Lower lobe of right lung (tissue), 2 donors: Measurements from ENCODE around the gene GLYR1. TPM values are rescaled to one million over a fixed set of nuclear protein-coding genes. Genes with fewer than 3 reads are reported as not detected.
"Not testable (repeated sequence)": the region's sequence is repeated elsewhere in the genome, so short reads cannot be mapped to it uniquely, and the experiment has no call there.

ENCODE experiments used
- ATAC-seq, 2 donors: fragments of 200-7000 bp; cut with Tn5 transposase; one replicate each; pipeline ENCODE4 v1.9.1; 2020 to 2022; ENCODE audit warnings: mild to moderate bottlenecking in 2 of 2, moderate library complexity in 2 of 2
- DNase-seq: peaks from one replicate; pipeline ENCODE4 v3.0.0-alpha.2; 2020
- H3K27ac ChIP-seq: fragments of 200-600 bp; one replicate; pipeline ENCODE4 v1.8.0; 2022
- H3K27me3 ChIP-seq: fragments of 200-600 bp; one replicate; pipeline ENCODE4 v1.8.0; 2022; ENCODE audit warnings: low read depth
- H3K36me3 ChIP-seq: fragments of 200-600 bp; one replicate; pipeline ENCODE4 v1.8.0; 2022; ENCODE audit warnings: mild to moderate bottlenecking
- H3K4me1 ChIP-seq: fragments of 200-600 bp; one replicate; pipeline ENCODE4 v1.8.0; 2022
- H3K4me3 ChIP-seq: fragments of 200-600 bp; one replicate; pipeline ENCODE4 v1.8.0; 2022; ENCODE audit warnings: mild to moderate bottlenecking
- H3K9me3 ChIP-seq: fragments of 200-600 bp; one replicate; pipeline ENCODE4 v1.8.0; 2022
- CTCF ChIP-seq: fragments of 200-600 bp; IDR thresholded peaks from one replicate; pipeline ENCODE4 v1.8.0; 2022; ENCODE audit warnings: antibody characterized with exemption, mild to moderate bottlenecking
- intact Hi-C: fragments of 100-400 bp; cut with DNase I; formaldehyde crosslinking; loops from one replicate; pipeline ENCODE4 v1.11.0; 2022
- long read RNA-seq: library from polyadenylated mRNA; unstranded; transcript quantifications from one replicate; pipeline ENCODE4 v2.0.0, GENCODE V29; 2021
- total RNA-seq: library from RNA; stranded (reverse); fragmentation: NEBNext Ultra II Directional; extraction: Animal tissue kit (Norgen Biotek cat#: 25700); gene quantifications from one replicate; pipeline ENCODE4 v1.2.1, GENCODE V29; 2021
- donor health status: DM: no; HTN: yes; CAD: no; lungs with severe emphysema.

Gene GLYR1
- 89.3 TPM for total RNA-seq
- long read RNA-seq, transcript GLYR1-201 (16 exons, 3,772 nt): major isoform, 26 of 110 reads
- long read RNA-seq, partial matches to known transcripts: 15 of 110 reads
- long read RNA-seq, other reads (novel, unspliced or antisense): 60 of 110 reads

GRCh38 chr16:4846901-4847773 lies at the start of gene GLYR1, which contains the start of gene UBN1:
Gene GLYR1 (minus strand): TSS chr16:4847288. CDS start chr16:4847265, 23 bp downstream.
Gene UBN1 (plus strand): TSS chr16:4847481. CDS start chr16:4852918, 5,437 bp downstream.
- Histone ChIP-seq H3K9me3 (no peaks in the 10 kb centered on the region), H3K36me3 (peaks cover 30% of the 10 kb centered on the region), H3K27ac (peak within 1 kb of the TSS; percentile 97), H3K4me3 (peak within 1 kb of the TSS; percentile 92), H3K4me1 (peaks cover 56% of the 10 kb centered on the region), H3K27me3 (no peaks in the 10 kb centered on the region)
- intact Hi-C loops: no loop called here
- ATAC-seq (peak; percentile 97 to 98), DNase-seq (peak; percentile 100)
- no peak for TF ChIP-seq CTCF

GRCh38 chr16:4896761-4897160 lies 49.7 kb upstream of the GLYR1 start:
- H3K9me3 ChIP-seq, H3K27me3 ChIP-seq, H3K4me3 ChIP-seq, intact Hi-C loops, DNase-seq, ATAC-seq, H3K27ac ChIP-seq, H3K4me1 ChIP-seq: not testable (repeated sequence)
- peaks cover 88% of the 10 kb centered on the region for H3K36me3 ChIP-seq

- TF ChIP-seq CTCF: no peak
- ATAC-seq: no peak
- peaks cover 89% of the 10 kb centered on the region for H3K36me3 ChIP-seq
Measured at GRCh38 chr16:4895366-4895765, 48.3 kb upstream of the GLYR1 start.

GRCh38 chr16:4894276-4895150 lies 47.4 kb upstream of the GLYR1 start:
- Histone ChIP-seq H3K27me3 (no peaks in the 10 kb centered on the region), H3K4me3 (no peak overlapping the region), H3K4me1 (no peaks in the 10 kb centered on the region), H3K36me3 (peaks cover 92% of the 10 kb centered on the region), H3K9me3 (no peaks in the 10 kb centered on the region), H3K27ac (no peak overlapping the region)
- no peak for TF ChIP-seq CTCF
- intact Hi-C loops: no loop called here
- DNase-seq (no peak), ATAC-seq (no peak)

More at GRCh38 chr16:4895366-4895765, 48.3 kb upstream of the GLYR1 start:
- no peaks in the 10 kb centered on the region for H3K9me3 ChIP-seq
- H3K4me3 ChIP-seq: no peak overlapping the region
- DNase-seq: peak; percentile 25
- intact Hi-C loops: no loop called here
- no peaks in the 10 kb centered on the region for H3K27me3 ChIP-seq
- no peaks in the 10 kb centered on the region for H3K4me1 ChIP-seq
- H3K27ac ChIP-seq: no peak overlapping the region

GRCh38 chr16:4893103-4893862 lies 46.2 kb upstream of the GLYR1 start:
- TF ChIP-seq CTCF: no peak
- peaks cover 95% of the 10 kb centered on the region for H3K36me3 ChIP-seq
- ATAC-seq: peak in 1 of 2 donors; percentile 7

More at GRCh38 chr16:4893103-4893862, 46.2 kb upstream of the GLYR1 start:
- Histone ChIP-seq H3K27ac (no peak overlapping the region), H3K4me1 (no peaks in the 10 kb centered on the region), H3K4me3 (no peak overlapping the region), H3K9me3 (no peaks in the 10 kb centered on the region), H3K27me3 (no peaks in the 10 kb centered on the region)
- no peak for DNase-seq
- intact Hi-C loops: no loop called here
